HepG2 (cell line): Measurements from ENCODE around the gene CHKA. TPM values are rescaled to one million over a fixed set of nuclear protein-coding genes. Genes with fewer than 3 reads are reported as not detected.
A peak's percentile ranks its signal among the peaks of the same experiment; 100 is the strongest.

Experiments used
- ARNT2 ChIP-seq: sonication (generic); formaldehyde crosslinking; IDR thresholded peaks from 2 replicates; pipeline ENCODE4 v1.8.0; 2022; ENCODE audit warnings: mild to moderate bottlenecking, low read depth, missing genetic modification reagents, moderate library complexity
- ASH2L ChIP-seq: fragments of 300-600, 200-600 bp; sonication (generic); IDR thresholded peaks from 2 replicates; pipeline ENCODE4 v1.7.0; 2017; ENCODE audit warnings: low read depth, mild to moderate bottlenecking, moderate library complexity, mixed read lengths, low read length; ENCODE audit not compliant: insufficient read length
- CEBPG ChIP-seq: IDR thresholded peaks from 2 replicates; pipeline ENCODE4 v1.6.1; 2016
- GTF2F1 ChIP-seq: fragments of 150-350 bp; IDR thresholded peaks from 2 replicates; pipeline ENCODE4 v1.6.1; 2014; ENCODE audit warnings: low read length
- HOXA9 ChIP-seq: sonication (generic); formaldehyde crosslinking; IDR thresholded peaks from 2 replicates; pipeline ENCODE4 v1.8.1; 2022; ENCODE audit warnings: missing genetic modification reagents, mild to moderate bottlenecking, moderate library complexity, borderline replicate concordance
- KAT7 ChIP-seq: IDR thresholded peaks from 2 replicates; pipeline ENCODE4 v1.6.1; 2018; ENCODE audit warnings: borderline replicate concordance, missing compliant biosample characterization
- NR2F6 ChIP-seq, 2 experiments: IDR thresholded peaks; 2 replicates each; pipeline ENCODE4 v1.6.1; 2016; ENCODE audit warnings: antibody characterized with exemption in 1 of 2, mild to moderate bottlenecking in 1 of 2
- NRL ChIP-seq: sonication (generic); formaldehyde crosslinking; IDR thresholded peaks from 2 replicates; pipeline ENCODE4 v1.5.0; 2020; ENCODE audit warnings: missing genetic modification reagents, mild to moderate bottlenecking, moderate library complexity, borderline replicate concordance
- PRMT3 ChIP-seq: sonication (generic); formaldehyde crosslinking; IDR thresholded peaks from 2 replicates; pipeline ENCODE4 v1.8.1; 2022; ENCODE audit warnings: low read depth, mild to moderate bottlenecking, moderate library complexity, missing genetic modification reagents, borderline replicate concordance
- PTBP1 ChIP-seq: fragments of 200-400 bp; formaldehyde crosslinking; IDR thresholded peaks from 2 replicates; pipeline ENCODE4 v1.6.1; 2018; ENCODE audit warnings: low read length, low read depth; ENCODE audit not compliant: poor library complexity, severe bottlenecking
- SMYD3 ChIP-seq: sonication (generic); formaldehyde crosslinking; IDR thresholded peaks from 2 replicates; pipeline ENCODE4 v1.8.1; 2023; ENCODE audit warnings: mild to moderate bottlenecking, missing genetic modification reagents
- ZIK1 ChIP-seq: sonication (generic); formaldehyde crosslinking; IDR thresholded peaks from 2 replicates; pipeline ENCODE4 v1.5.0; 2020; ENCODE audit warnings: mild to moderate bottlenecking, low read depth, missing genetic modification reagents, borderline replicate concordance
- ZNF234 ChIP-seq: sonication (generic); formaldehyde crosslinking; conservative IDR thresholded peaks from 2 replicates; pipeline ENCODE4 v1.5.1; 2020; ENCODE audit warnings: mild to moderate bottlenecking, missing genetic modification reagents
- ZNF331 ChIP-seq: sonication (generic); formaldehyde crosslinking; IDR thresholded peaks from 2 replicates; pipeline ENCODE4 v1.4.0; 2020; ENCODE audit warnings: missing genetic modification reagents
- ZNF33B ChIP-seq: sonication (generic); formaldehyde crosslinking; IDR thresholded peaks from 2 replicates; pipeline ENCODE4 v1.5.1; 2020; ENCODE audit warnings: mild to moderate bottlenecking, missing genetic modification reagents
- ZNF720 ChIP-seq: sonication (generic); formaldehyde crosslinking; IDR thresholded peaks from 2 replicates; pipeline ENCODE4 v1.4.0; 2020; ENCODE audit warnings: missing genetic modification reagents
- polyA plus RNA-seq, 8 experiments: library from polyadenylated mRNA; depleted of rRNA in 3 of 8; stranded (reverse) in 7 of 8; unstranded in 1 of 8; fragments of >200 nt; fragmentation: Illumina TruSeq in 4 of 8; extraction: Trizol in 4 of 8; gene quantifications; 2 replicates each; pipeline versions ENCODE4 v1.2.1 to v1.2.3, GENCODE V29; 2011 to 2016; ENCODE audit warnings: low read depth in 4 of 8, missing spikeins in 1 of 8, mixed read lengths in 1 of 8; ENCODE audit not compliant: insufficient read depth in 1 of 8
- total RNA-seq, 5 experiments: library from RNA; depleted of rRNA; stranded (reverse); fragments of >200 nt; fragmentation: Illumina TruSeq; extraction: Trizol; gene quantifications; 2 replicates each; pipeline ENCODE4 v1.2.3, GENCODE V29; 2016; ENCODE audit warnings: low read depth in 1 of 5
- TF ChIP-seq, protein P1 (sequence below): sonication (generic); formaldehyde crosslinking; IDR thresholded peaks from 2 replicates; pipeline ENCODE4 v1.4.0; 2020; ENCODE audit warnings: low read depth, mild to moderate bottlenecking, missing genetic modification reagents
- TF ChIP-seq, protein P2 (sequence below): sonication (generic); formaldehyde crosslinking; IDR thresholded peaks from 2 replicates; pipeline ENCODE4 v1.5.0; 2020; ENCODE audit warnings: missing genetic modification reagents
- TF ChIP-seq, protein P3 (sequence below): IDR thresholded peaks from 2 replicates; pipeline ENCODE4 v1.6.1; 2016; ENCODE audit warnings: missing compliant biosample characterization, missing genetic modification reagents, borderline replicate concordance
- TF ChIP-seq, protein P4 (sequence below): sonication (generic); formaldehyde crosslinking; IDR thresholded peaks from 2 replicates; pipeline ENCODE4; 2020; ENCODE audit warnings: missing genetic modification reagents, mild to moderate bottlenecking, borderline replicate concordance
- TF ChIP-seq, protein P5 (sequence below): IDR thresholded peaks from 2 replicates; pipeline ENCODE4 v1.6.1; 2012; ENCODE audit warnings: low read length, improper control_type of control experiment

Gene CHKA
- total and polyA plus RNA-seq, 2 of the 13 experiments (the other 11 are each of a cell fraction or from before 2014, with no cell fraction given) = 71.6 to 92.7 TPM

DNA sequence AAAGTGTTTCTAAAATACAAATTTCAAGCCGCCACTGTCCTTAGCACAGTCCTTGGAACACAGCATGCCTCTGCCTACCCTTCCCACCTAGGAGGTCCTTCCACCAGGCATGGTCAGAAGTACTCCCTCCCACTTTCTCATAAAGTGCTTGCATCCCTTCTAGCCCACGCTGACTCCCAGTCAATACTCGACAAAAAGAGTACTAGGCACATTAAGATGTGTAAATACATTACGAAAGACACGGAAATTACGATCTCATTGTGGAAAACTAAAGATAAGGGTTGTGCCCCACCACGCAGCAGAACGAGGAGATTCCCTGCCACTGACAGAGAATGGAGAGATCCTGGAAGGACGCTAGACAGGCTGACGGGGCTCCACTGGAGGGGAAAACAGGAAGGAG, 13.5 kb downstream of the CHKA start (continued):
- TF ChIP-seq NRL (no peak), ARNT2 (CRISPR knock-in tag) (no peak), NR2F6 (IDR thresholded peaks at IDR 0.05) (no peak), NR2F6 (CRISPR knock-in tag; IDR thresholded peaks at IDR 0.05) (no peak), CEBPG (CRISPR knock-in tag) (peak; percentile 74), GTF2F1 (no peak), ZNF720 (CRISPR knock-in tag) (no peak), ZNF33B (CRISPR knock-in tag) (no peak), ZNF234 (no peak), KAT7 (CRISPR knock-in tag) (no peak), ASH2L (peak; percentile 56), PRMT3 (CRISPR knock-in tag) (no peak), SMYD3 (CRISPR knock-in tag) (no peak), ZNF331 (CRISPR knock-in tag) (no peak), PTBP1 (no peak), ZIK1 (CRISPR knock-in tag) (no peak), HOXA9 (CRISPR knock-in tag) (no peak)
- TF ChIP-seq, protein P1, sequence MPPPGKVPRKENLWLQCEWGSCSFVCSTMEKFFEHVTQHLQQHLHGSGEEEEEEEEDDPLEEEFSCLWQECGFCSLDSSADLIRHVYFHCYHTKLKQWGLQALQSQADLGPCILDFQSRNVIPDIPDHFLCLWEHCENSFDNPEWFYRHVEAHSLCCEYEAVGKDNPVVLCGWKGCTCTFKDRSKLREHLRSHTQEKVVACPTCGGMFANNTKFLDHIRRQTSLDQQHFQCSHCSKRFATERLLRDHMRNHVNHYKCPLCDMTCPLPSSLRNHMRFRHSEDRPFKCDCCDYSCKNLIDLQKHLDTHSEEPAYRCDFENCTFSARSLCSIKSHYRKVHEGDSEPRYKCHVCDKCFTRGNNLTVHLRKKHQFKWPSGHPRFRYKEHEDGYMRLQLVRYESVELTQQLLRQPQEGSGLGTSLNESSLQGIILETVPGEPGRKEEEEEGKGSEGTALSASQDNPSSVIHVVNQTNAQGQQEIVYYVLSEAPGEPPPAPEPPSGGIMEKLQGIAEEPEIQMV (CRISPR knock-in tag) = no peak
- TF ChIP-seq, protein P2, sequence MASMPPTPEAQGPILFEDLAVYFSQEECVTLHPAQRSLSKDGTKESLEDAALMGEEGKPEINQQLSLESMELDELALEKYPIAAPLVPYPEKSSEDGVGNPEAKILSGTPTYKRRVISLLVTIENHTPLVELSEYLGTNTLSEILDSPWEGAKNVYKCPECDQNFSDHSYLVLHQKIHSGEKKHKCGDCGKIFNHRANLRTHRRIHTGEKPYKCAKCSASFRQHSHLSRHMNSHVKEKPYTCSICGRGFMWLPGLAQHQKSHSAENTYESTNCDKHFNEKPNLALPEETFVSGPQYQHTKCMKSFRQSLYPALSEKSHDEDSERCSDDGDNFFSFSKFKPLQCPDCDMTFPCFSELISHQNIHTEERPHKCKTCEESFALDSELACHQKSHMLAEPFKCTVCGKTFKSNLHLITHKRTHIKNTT = no peak
- TF ChIP-seq, protein P3, sequence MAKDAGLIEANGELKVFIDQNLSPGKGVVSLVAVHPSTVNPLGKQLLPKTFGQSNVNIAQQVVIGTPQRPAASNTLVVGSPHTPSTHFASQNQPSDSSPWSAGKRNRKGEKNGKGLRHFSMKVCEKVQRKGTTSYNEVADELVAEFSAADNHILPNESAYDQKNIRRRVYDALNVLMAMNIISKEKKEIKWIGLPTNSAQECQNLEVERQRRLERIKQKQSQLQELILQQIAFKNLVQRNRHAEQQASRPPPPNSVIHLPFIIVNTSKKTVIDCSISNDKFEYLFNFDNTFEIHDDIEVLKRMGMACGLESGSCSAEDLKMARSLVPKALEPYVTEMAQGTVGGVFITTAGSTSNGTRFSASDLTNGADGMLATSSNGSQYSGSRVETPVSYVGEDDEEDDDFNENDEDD = no peak; the same call in 1 of the 2 replicates
- TF ChIP-seq, protein P4, sequence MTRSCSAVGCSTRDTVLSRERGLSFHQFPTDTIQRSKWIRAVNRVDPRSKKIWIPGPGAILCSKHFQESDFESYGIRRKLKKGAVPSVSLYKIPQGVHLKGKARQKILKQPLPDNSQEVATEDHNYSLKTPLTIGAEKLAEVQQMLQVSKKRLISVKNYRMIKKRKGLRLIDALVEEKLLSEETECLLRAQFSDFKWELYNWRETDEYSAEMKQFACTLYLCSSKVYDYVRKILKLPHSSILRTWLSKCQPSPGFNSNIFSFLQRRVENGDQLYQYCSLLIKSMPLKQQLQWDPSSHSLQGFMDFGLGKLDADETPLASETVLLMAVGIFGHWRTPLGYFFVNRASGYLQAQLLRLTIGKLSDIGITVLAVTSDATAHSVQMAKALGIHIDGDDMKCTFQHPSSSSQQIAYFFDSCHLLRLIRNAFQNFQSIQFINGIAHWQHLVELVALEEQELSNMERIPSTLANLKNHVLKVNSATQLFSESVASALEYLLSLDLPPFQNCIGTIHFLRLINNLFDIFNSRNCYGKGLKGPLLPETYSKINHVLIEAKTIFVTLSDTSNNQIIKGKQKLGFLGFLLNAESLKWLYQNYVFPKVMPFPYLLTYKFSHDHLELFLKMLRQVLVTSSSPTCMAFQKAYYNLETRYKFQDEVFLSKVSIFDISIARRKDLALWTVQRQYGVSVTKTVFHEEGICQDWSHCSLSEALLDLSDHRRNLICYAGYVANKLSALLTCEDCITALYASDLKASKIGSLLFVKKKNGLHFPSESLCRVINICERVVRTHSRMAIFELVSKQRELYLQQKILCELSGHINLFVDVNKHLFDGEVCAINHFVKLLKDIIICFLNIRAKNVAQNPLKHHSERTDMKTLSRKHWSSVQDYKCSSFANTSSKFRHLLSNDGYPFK = no peak
- TF ChIP-seq, protein P5, sequence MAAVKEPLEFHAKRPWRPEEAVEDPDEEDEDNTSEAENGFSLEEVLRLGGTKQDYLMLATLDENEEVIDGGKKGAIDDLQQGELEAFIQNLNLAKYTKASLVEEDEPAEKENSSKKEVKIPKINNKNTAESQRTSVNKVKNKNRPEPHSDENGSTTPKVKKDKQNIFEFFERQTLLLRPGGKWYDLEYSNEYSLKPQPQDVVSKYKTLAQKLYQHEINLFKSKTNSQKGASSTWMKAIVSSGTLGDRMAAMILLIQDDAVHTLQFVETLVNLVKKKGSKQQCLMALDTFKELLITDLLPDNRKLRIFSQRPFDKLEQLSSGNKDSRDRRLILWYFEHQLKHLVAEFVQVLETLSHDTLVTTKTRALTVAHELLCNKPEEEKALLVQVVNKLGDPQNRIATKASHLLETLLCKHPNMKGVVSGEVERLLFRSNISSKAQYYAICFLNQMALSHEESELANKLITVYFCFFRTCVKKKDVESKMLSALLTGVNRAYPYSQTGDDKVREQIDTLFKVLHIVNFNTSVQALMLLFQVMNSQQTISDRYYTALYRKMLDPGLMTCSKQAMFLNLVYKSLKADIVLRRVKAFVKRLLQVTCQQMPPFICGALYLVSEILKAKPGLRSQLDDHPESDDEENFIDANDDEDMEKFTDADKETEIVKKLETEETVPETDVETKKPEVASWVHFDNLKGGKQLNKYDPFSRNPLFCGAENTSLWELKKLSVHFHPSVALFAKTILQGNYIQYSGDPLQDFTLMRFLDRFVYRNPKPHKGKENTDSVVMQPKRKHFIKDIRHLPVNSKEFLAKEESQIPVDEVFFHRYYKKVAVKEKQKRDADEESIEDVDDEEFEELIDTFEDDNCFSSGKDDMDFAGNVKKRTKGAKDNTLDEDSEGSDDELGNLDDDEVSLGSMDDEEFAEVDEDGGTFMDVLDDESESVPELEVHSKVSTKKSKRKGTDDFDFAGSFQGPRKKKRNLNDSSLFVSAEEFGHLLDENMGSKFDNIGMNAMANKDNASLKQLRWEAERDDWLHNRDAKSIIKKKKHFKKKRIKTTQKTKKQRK = no peak
